Tibial nerve (tissue), 4 donors: ENCODE data around the gene SALL4.

ENCODE experiments used
- EP300 ChIP-seq, 2 donors: sonication (generic); formaldehyde crosslinking; IDR thresholded peaks; one replicate each; pipeline ENCODE4 v1.6.1; 2017; ENCODE audit warnings: antibody characterized with exemption in 2 of 2, mild to moderate bottlenecking in 1 of 2
- POLR2A ChIP-seq, 2 donors: fragments of 450-650 bp; IDR thresholded peaks; one replicate each; pipeline ENCODE4 v1.6.1; 2017; ENCODE audit warnings: antibody characterized with exemption in 2 of 2, mild to moderate bottlenecking in 2 of 2, moderate library complexity in 2 of 2
- TF ChIP-seq, protein P1 (sequence below), 5 experiments: fragments of 200-600 bp in 3 of 5; fragments of 450-650 bp in 2 of 5; sonication (generic) in 3 of 5; IDR thresholded peaks; one replicate each; pipeline ENCODE4 v1.5.1; 2016 to 2019; ENCODE audit warnings: antibody characterized with exemption in 5 of 5, mild to moderate bottlenecking in 3 of 5, moderate library complexity in 2 of 5

DNA sequence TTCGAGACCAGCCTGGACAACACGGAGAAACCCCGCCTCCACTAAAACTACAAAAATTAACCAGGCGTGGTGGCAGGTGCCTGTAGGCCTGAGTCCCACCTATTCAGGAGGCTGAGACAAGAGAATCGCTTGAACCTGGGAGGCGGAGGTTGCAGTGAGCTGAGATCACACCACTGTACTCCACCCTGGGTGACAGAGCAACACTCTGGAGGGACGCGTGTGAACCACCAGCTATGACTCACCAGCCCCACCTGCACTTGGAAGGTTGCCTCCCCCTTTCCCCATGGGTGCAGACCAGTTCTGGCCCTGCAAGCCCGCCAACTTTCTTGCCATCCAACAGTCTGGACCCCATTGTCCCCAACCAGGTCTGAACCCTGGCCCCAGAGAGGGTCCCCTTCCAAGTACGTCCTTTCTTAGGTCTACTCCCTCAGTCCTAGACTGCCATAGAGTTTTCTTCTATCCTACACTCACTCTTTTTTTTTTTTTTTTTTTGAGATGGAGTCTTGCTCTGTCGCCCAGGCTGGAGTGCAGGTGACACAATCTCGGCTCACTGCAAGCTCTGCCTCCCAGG is 63.4 kb downstream of the SALL4 start:
- TF ChIP-seq, protein P1, sequence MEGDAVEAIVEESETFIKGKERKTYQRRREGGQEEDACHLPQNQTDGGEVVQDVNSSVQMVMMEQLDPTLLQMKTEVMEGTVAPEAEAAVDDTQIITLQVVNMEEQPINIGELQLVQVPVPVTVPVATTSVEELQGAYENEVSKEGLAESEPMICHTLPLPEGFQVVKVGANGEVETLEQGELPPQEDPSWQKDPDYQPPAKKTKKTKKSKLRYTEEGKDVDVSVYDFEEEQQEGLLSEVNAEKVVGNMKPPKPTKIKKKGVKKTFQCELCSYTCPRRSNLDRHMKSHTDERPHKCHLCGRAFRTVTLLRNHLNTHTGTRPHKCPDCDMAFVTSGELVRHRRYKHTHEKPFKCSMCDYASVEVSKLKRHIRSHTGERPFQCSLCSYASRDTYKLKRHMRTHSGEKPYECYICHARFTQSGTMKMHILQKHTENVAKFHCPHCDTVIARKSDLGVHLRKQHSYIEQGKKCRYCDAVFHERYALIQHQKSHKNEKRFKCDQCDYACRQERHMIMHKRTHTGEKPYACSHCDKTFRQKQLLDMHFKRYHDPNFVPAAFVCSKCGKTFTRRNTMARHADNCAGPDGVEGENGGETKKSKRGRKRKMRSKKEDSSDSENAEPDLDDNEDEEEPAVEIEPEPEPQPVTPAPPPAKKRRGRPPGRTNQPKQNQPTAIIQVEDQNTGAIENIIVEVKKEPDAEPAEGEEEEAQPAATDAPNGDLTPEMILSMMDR (IDR thresholded peaks at IDR 0.05) = no peak
- TF ChIP-seq EP300 (IDR thresholded peaks at IDR 0.05) (no peak), POLR2A (IDR thresholded peaks at IDR 0.05) (no peak)
